ENCODE results near the gene PRKG1.

DNA sequence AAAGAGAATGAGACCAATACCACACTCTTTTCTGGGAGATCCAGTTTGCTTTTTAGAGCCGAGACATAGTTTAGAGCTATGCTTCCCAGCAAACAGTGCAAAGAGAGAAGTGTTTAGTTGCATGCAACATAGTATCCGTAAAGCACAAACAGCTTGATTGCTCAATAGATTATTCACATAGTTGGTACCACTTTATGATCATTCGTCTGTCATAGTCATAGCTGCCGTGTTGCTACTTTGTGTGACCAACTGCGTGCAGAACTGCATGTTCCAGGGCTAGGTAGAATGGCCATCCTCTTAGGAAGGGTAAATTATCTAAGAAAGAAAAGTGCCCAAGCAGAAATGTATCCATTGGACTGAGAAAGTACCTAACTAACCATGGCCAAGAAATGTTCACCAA is 1036.3 kb downstream of the PRKG1 start:
- TF ChIP-seq CTCF (IDR thresholded peaks at IDR 0.05): no peak
- no peak for TF ChIP-seq POLR2A (IDR thresholded peaks at IDR 0.05)
